BJ (cell line): Measurements from ENCODE around the gene NCS1. TPM values are rescaled to one million over a fixed set of nuclear protein-coding genes. Genes with fewer than 3 reads are reported as not detected.

Source experiments
- CTCF ChIA-PET: fragments of 350-600 bp; formaldehyde crosslinking; extraction: SDS; loops from one replicate; lab custom pipeline; 2021; ENCODE audit warnings: antibody characterized with exemption, inconsistent platforms; lab: Yijun Ruan, JAX
- POLR2A ChIA-PET: fragments of 300-600 bp; sonication (Branson Sonifier 250); formaldehyde crosslinking; extraction: SDS; loops from one replicate; lab custom pipeline; 2021; ENCODE audit warnings: antibody characterized with exemption; lab: Charles Lee
- DNase-seq: peaks from one replicate; pipeline ENCODE4 v3.0.0-alpha.2; 2011; ENCODE audit warnings: low read depth
- H3K27me3 ChIP-seq: 2 replicates; pipeline ENCODE4 v1.6.0; 2011; ENCODE audit warnings: low read length; ENCODE audit not compliant: control insufficient read depth, insufficient read depth
- H3K36me3 ChIP-seq: 2 replicates; pipeline ENCODE4 v1.5.1; 2011; ENCODE audit warnings: low read length; ENCODE audit not compliant: control insufficient read depth, insufficient read depth
- H3K4me3 ChIP-seq: 2 replicates; pipeline ENCODE4 v1.5.1; 2011; ENCODE audit warnings: low read depth, mild to moderate bottlenecking, control low read depth, low read length
- polyA plus RNA-seq: library from polyadenylated mRNA; depleted of rRNA; stranded (reverse); fragments of >200 nt; gene quantifications from 2 replicates; pipeline ENCODE4 v1.2.3, GENCODE V29; 2011
- TF ChIP-seq, protein P1 (sequence below): IDR thresholded peaks from 2 replicates; pipeline ENCODE4 v1.5.1; 2011; ENCODE audit warnings: low read depth, mild to moderate bottlenecking, control low read depth, inconsistent platforms, low read length, moderate library complexity; ENCODE audit not compliant: insufficient read depth

The NCS1 gene
- polyA plus RNA-seq, 1 experiment: 67.7 TPM

DNA sequence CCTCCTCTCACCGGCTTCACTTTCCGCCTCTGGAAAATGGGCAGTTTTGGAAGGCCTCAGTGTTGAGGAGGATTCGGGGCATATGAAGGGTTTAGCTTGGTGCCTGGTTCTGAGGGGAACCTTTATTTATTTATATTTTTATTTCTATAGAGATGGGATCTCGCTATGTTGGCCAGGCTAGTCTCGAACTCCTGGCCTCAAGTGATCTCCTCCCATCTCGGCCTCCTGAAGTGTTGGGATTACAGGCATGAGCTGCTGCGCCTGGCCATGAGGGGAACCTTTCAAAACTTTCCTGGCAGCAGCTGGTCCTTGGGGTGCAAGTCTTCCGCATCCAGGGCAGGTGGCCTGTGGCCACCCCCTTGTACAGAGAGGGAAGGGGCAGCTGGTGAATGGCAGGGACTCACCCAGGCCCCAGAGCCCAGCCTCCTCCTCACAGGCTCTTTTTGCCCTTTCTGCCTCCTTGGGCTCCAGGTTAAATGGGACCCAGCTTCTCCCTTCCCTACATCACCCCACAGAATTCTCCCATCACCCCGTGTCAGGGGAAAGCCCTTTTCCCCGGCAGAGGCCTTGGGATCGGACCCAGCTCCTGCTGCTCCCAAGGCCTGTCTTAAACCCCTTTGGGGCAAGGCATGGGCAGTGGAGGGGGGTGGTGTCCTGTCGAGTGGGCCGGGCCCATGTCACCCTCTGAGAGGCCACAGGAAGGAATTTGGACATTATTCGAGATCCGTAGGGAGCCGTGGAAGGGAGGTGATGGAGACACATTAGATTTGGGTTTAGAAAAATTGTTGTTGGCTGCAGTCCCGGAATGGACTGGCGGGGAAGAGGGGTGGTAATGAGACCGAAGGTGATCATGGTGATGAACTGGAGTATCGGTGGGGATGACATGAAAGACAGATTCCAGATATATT lies 5.9 kb downstream of the NCS1 start:
- DNase-seq: no peak
- ChIA-PET CTCF (interaction anchor here (0.6 to 2.2 kb wide), 2 partner anchors 71 to 505 kb away, joined by 3 to 5 read pairs; no protein-coding TSS in a partner anchor), POLR2A (no interaction called here)
- Histone ChIP-seq H3K27me3 (no peaks in the 10 kb centered on the region), H3K4me3 (no peak overlapping the region), H3K36me3 (peaks cover 4% of the 10 kb centered on the region)
- TF ChIP-seq, protein P1, sequence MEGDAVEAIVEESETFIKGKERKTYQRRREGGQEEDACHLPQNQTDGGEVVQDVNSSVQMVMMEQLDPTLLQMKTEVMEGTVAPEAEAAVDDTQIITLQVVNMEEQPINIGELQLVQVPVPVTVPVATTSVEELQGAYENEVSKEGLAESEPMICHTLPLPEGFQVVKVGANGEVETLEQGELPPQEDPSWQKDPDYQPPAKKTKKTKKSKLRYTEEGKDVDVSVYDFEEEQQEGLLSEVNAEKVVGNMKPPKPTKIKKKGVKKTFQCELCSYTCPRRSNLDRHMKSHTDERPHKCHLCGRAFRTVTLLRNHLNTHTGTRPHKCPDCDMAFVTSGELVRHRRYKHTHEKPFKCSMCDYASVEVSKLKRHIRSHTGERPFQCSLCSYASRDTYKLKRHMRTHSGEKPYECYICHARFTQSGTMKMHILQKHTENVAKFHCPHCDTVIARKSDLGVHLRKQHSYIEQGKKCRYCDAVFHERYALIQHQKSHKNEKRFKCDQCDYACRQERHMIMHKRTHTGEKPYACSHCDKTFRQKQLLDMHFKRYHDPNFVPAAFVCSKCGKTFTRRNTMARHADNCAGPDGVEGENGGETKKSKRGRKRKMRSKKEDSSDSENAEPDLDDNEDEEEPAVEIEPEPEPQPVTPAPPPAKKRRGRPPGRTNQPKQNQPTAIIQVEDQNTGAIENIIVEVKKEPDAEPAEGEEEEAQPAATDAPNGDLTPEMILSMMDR: no peak

DNA sequence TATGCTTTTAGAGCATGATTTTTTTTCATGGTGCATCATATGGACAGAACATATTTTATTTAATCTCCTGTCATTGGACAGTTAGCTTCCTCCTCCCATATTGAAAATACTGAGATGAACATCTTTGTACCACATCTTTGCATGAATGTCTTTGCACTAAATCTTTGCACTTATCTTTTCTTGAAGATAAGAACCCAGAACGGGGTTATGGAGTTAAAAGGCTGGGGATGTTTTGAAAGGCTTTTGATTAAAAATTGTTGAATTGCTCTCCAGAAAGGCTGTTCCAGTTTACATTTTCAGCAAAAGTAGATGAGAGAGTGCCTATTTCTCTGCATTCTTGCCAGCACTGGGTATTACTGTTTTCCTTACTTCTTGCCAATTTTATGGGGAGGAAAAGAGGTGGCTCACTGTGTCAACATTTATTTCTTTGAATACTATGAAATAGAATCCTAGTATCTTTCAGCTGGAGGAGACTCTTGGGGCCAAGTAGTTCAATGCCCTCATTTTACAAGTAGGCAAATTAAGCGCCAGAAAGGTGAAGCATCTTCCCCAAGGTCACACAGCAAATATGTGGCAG lies 7.2 kb downstream of the NCS1 start:
- DNase-seq: no peak
- no peak overlapping the region for H3K4me3 ChIP-seq
- H3K36me3 ChIP-seq: peaks cover 4% of the 10 kb centered on the region
- POLR2A ChIA-PET: no interaction called here
- no peaks in the 10 kb centered on the region for H3K27me3 ChIP-seq
- TF ChIP-seq, protein P1: no peak
- CTCF ChIA-PET: no interaction called here

DNA sequence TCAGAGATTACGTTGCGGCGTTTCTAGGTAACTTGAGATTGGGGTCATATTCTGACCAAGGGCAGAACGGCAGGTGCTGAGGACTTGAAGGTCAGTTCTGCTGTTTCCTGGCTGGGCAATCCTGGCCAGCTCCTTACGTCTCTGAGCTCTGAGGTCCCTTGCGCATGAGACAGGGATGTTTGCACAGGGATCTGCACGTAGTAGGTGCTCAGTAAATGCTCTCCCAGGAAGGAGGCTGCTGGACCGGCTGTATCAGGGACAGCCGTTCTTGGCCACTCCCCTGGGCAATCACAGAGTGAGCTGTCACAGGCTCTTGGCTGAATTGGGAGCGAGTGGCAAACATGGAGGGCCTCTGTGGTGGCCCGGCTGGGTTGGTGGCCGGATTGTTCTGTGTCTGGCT lies 8.3 kb downstream of the NCS1 start:
- Histone ChIP-seq H3K27me3 (no peaks in the 10 kb centered on the region), H3K4me3 (no peak overlapping the region), H3K36me3 (peaks cover 3% of the 10 kb centered on the region)
- TF ChIP-seq, protein P1: no peak
- ChIA-PET POLR2A (no interaction called here), CTCF (no interaction called here)
- no peak for DNase-seq

DNA sequence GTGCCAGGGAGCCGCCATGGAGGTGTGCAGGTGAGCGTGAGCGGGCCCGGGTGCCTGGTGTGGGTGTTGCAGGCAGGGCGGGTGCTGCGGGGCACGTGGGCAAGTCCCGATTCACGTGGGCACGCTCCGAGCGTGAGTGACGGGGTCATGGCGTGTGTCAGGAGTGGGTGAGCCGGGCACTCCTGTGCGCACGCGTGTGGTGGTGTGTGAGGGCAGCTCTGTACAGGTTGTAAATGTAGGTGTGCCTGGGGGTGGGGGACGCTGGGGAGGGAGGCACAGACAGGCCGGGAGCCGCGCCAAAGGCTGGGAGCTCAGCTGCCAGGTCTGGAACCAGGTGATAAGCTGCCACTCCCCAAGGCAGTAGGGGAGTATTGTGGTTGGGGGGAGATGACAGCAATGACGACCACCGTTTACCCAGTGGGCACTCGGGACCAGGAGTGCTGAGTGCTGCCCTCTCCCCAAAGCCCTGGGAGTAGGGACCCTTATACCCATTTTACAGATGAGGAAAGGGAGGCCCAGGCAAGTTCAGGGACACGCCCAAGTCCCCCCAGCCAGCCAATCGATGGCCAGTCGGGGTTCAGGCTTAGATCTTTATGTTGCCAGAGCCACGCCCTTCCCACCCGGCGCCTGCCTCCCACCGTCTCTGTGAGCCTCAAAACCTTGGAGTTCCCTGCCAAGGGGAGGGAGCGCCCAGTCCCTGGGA lies 9.6 kb downstream of the NCS1 start:
- H3K27me3 ChIP-seq: no peaks in the 10 kb centered on the region
- CTCF ChIA-PET: interaction anchor here (0.6 kb wide), 1 partner anchor 290 kb away, joined by 3 read pairs; no protein-coding TSS in a partner anchor

More for the DNA sequence above, 9.6 kb downstream of the NCS1 start:
- Histone ChIP-seq H3K4me3 (no peak overlapping the region), H3K36me3 (no peaks in the 10 kb centered on the region; the same call in none of the 2 replicates)
- TF ChIP-seq, protein P1: no peak
- DNase-seq: no peak
- POLR2A ChIA-PET: no interaction called here
